Kidney epithelial cell (primary cell): Measurements from ENCODE around the gene DUSP23. TPM values are rescaled to one million over a fixed set of nuclear protein-coding genes. Genes with fewer than 3 reads are reported as not detected.

ENCODE experiments used
- DNase-seq: peaks from one replicate; pipeline ENCODE4 v3.0.0-alpha.2; 2010; ENCODE audit warnings: low read depth
- H3K27me3 ChIP-seq: 2 replicates; pipeline ENCODE4 v1.6.0; 2011; ENCODE audit warnings: low read length; ENCODE audit not compliant: control insufficient read depth, insufficient read depth
- H3K36me3 ChIP-seq: 2 replicates; pipeline ENCODE4 v1.5.1; 2011; ENCODE audit warnings: low read length; ENCODE audit not compliant: control insufficient read depth, insufficient read depth
- H3K4me3 ChIP-seq: 2 replicates; pipeline ENCODE4 v1.5.1; 2011; ENCODE audit warnings: low read depth, mild to moderate bottlenecking, control low read depth, low read length
- total RNA-seq: library from RNA; depleted of rRNA; stranded (reverse); fragments of >200 nt; gene quantifications from 2 replicates; pipeline ENCODE4 v1.2.3, GENCODE V29; 2015
- TF ChIP-seq, protein P1 (sequence below): IDR thresholded peaks from 2 replicates; pipeline ENCODE4 v1.5.1; 2011; ENCODE audit warnings: mild to moderate bottlenecking, moderate library complexity, low read length, control low read depth, inconsistent platforms; ENCODE audit not compliant: insufficient read depth, poor library complexity, severe bottlenecking

Gene DUSP23
- total RNA-seq, 1 donor from 2014 or later = 67.3 TPM

DNA sequence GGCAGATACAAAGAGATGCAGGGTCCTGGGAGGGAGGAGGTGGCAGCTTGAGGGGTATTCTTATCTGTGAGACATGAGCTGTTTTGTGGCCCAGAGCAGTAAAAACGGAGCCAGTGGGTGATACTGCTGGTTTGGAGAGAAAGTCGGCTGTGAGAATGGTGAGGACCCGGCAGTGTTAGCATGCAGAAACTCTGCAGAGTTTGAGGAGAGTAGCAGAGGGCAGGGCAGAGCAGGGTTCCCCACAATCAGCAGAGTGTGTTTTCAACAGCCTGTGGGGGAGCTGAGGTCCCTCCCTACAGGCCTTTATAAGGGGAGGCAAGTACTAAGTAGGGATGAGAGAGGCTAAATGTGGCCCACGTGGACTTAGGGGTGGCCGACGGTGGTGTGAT is 46.3 kb downstream of the DUSP23 start:
- DNase-seq = no peak
- peaks cover 16% of the 10 kb centered on the region for H3K27me3 ChIP-seq
- TF ChIP-seq, protein P1, sequence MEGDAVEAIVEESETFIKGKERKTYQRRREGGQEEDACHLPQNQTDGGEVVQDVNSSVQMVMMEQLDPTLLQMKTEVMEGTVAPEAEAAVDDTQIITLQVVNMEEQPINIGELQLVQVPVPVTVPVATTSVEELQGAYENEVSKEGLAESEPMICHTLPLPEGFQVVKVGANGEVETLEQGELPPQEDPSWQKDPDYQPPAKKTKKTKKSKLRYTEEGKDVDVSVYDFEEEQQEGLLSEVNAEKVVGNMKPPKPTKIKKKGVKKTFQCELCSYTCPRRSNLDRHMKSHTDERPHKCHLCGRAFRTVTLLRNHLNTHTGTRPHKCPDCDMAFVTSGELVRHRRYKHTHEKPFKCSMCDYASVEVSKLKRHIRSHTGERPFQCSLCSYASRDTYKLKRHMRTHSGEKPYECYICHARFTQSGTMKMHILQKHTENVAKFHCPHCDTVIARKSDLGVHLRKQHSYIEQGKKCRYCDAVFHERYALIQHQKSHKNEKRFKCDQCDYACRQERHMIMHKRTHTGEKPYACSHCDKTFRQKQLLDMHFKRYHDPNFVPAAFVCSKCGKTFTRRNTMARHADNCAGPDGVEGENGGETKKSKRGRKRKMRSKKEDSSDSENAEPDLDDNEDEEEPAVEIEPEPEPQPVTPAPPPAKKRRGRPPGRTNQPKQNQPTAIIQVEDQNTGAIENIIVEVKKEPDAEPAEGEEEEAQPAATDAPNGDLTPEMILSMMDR = no peak
- no peaks in the 10 kb centered on the region for H3K36me3 ChIP-seq
- no peak overlapping the region for H3K4me3 ChIP-seq

DNA sequence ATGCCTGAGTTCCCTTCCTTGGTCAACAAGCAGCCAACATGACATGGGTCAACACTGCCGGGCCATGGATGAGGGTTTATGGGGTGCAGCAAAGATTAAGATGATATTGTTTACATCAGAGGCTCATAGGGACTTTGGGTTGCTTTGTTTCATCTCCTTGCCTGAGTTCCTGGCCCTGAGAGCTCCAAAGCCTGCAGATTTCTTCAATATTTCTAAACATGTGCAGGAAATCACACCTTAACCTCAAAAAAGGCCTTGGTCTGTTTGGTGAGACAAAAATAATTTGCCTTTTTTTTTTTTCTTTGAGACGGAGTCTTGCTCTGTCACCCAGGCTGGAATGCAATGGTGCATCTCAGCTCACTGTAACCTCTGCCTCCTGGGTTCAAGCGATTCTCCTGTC is 46.8 kb downstream of the DUSP23 start:
- DNase-seq = no peak
- H3K4me3 ChIP-seq = no peak overlapping the region
- H3K27me3 ChIP-seq = peaks cover 13% of the 10 kb centered on the region
- TF ChIP-seq, protein P1 = no peak
- no peaks in the 10 kb centered on the region for H3K36me3 ChIP-seq

- no peak for DNase-seq
- TF ChIP-seq, protein P1 = no peak
- no peak overlapping the region for H3K4me3 ChIP-seq
- H3K36me3 ChIP-seq = no peaks in the 10 kb centered on the region
- H3K27me3 ChIP-seq = peaks cover 7% of the 10 kb centered on the region
These were observed 47.4 kb downstream of the DUSP23 start for GRCh38 chr1:159828176-159828575.

GRCh38 chr1:159828581-159829272 is 48.0 kb downstream of the DUSP23 start:
- H3K36me3 ChIP-seq = no peaks in the 10 kb centered on the region
- TF ChIP-seq, protein P1 = no peak
- H3K4me3 ChIP-seq = no peak overlapping the region
- peaks cover 5% of the 10 kb centered on the region for H3K27me3 ChIP-seq
- no peak for DNase-seq

GRCh38 chr1:159829273-159829634 is 48.5 kb downstream of the DUSP23 start:
- TF ChIP-seq, protein P1 = peak; percentile 52
- DNase-seq = no peak
- H3K27me3 ChIP-seq = peaks cover under 1% of the 10 kb centered on the region
- no peak overlapping the region for H3K4me3 ChIP-seq
- H3K36me3 ChIP-seq = no peaks in the 10 kb centered on the region
